ENCODE results near the gene KAZN.

The KAZN gene

DNA sequence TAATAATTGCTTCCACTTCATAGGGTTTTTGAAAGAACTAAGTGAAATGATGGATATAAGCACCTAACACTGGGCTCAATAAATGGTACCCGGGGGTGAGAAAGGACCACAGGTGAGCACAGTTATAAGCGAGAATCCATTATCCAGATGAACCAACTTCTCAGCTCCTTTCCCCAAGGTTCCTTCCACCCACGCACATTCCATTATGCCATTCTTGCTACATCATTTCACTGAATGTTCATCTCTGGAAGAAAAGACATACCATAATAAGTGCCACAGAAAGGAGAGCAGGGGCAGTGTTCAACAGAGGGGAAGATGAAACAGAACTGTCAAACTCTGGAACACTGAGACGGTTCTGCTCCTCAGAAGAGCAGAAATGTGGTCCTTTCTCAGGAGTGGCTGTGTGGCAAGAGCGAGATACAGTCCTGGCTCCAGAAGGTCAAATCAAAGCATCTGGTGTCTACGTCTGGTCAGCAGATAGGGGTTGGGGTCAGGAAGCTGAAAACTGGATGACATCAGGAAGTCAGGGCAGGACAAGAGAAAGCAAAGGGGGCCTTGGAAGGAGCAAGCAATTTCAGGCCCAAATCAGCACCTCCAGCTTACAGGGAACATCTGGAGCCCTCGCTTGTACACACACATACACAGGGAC, 299.6 kb downstream of the KAZN start:
- in situ Hi-C loops (cut with MboI; ENCODE audit: low sequenced_read_pairs), result no loop called here

DNA sequence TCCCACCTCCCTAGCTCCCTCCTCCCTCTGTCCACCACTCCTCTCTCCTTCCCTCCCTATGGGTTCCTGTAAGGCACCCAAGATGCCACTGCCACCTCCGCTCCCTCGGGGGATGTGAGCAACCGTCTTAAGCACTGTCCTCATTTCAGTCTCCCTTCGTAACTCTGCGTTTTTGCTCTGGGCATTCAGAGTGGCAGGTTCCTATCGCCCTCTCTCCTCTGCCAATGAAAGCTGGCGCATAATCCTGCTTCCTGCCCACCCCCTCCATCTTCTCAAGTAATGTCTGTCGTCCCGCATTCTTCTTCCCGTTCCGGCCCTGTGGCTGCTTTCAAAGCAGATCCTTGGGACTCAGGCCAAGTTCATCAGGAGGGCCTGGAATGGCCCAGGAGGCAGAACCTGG, 301.2 kb downstream of the KAZN start:
- in situ Hi-C loops (cut with MboI; ENCODE audit: low sequenced_read_pairs), result no loop called here

DNA sequence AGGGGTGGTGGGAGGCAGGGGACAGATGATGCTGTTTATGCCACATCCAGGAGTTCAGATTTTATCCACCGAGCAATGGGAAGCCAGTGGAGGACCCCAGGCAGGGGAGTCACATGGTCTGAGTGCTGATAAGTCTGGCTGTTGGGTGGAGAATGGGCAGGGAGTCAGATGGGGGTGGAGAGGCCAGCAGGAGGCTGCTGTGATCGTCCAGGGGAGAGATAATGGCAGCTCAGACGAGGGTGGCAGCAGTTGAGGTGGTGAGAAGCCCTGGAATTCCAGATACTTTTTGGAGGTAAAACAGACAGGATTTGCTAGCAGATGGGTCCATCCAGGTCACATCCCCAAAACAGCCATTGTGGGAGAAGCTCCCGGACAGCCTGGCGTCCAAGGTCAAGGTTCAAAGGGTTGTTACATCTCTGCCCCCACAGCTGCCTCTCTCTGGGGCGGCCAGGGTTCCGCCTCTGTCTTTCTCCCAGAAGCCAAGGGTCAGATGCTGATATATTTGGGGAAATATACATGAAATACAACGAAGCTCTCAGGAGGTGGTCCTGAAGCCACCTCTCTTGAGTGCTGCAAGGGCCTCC, 303.0 kb downstream of the KAZN start:
- in situ Hi-C loops (cut with MboI; ENCODE audit: low sequenced_read_pairs), result no loop called here

DNA sequence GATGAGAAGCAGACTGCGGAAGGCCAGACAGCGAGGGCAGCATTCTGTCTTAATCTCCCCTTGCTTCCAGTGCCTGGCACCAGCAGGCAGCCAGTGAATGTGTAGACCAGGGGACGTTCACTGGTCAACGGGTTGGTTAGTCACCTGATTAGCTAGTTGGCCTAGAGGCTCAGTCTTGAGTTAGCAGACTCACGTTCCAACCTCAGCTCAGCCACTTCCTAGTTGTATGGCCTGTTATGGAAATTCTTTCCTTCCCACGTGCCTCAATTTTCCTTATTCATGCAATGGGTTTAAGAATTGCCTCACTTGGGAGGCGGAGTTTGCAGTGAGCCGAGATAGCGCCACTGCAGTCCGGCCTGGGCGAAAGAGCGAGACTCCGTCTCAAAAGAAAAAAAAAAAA, 305.4 kb downstream of the KAZN start:
- in situ Hi-C loops (cut with MboI; ENCODE audit: low sequenced_read_pairs), result no loop called here

DNA sequence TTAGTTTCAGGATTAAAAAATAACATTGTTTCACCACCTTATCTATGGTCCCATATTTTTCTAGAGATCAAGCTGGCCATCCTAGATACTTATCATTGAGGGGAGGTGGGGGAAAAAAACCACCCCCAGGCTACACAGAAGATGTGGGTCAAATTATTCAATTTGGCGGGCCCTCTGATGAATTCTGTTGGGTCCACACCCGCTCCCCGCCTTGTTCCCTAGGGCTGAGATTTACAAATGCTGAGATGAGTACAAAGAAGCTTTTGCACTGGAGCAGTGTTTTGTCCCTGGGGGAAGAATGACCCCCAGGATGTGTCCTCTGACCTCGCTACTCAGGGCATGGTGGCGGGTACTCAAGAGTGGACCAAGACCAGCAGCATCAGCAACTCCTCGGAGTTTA, 308.2 kb downstream of the KAZN start:
- in situ Hi-C loops (cut with MboI; ENCODE audit: low sequenced_read_pairs), result no loop called here

DNA sequence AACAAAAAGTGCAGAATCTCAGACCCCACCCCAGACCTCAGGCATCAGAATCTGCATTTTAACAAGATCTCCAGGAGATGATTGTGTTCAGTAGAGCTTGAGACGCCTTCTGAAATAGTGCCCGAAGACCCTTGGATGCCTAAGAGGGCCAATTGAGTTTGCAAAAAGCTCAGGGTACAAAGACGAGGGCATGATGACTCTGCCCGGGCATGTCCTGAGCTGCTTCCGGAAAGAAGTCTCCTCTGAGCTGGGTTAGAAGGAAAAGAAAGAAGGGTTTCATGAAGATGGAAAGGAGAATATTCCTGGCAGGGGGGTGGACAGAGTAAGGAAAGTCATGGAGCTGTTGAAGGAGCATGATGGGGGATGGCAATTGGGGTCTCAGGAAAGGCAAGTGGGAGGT, 308.9 kb downstream of the KAZN start:
- in situ Hi-C loops (cut with MboI; ENCODE audit: low sequenced_read_pairs), result no loop called here

DNA sequence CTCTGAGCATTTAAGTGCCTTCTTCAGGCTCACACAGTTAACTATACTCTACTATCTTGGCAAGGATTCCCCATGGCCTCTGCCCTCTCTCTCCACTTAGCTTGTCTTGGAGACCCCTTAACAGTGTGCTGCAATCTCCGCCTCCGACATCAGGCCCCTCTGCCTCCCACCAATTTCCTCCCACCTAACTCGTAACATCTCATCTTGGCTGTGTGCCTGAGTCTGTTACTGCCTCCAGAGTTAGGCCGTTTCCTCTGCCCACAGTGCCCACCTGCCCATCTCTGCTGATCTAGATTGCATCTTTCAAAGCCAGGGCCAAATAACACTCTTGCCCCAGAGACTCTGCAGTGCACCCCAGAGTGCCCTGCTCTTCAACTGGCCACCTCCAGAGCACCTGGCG, 310.8 kb downstream of the KAZN start:
- in situ Hi-C loops (cut with MboI; ENCODE audit: low sequenced_read_pairs), result no loop called here

DNA sequence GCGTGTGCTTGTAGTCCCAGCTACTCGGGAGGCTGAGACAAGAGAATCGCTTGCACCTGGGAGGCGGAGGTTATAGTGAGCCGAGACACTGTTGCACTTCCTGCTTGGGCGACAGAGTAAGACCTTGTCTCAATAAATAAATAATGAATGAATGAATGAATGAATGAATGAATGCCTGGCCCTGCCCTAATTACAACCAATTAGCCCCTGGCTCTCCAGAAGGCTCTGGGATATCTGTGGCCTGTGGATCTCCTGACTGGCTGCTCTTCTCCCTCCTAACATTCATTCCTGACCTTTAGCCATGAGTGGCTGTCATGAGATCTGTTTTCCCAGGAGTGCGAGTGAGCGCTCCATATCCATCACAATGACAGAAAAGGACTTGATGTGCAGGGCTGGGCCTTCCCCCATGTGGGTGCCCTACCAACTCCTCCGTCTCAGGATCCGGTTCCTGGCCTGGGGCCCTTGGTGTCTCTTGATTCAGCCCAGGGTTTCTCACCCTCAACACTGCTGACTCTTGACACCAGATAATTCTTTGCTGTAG, 311.5 kb downstream of the KAZN start:
- in situ Hi-C loops (cut with MboI; ENCODE audit: low sequenced_read_pairs), result no loop called here

DNA sequence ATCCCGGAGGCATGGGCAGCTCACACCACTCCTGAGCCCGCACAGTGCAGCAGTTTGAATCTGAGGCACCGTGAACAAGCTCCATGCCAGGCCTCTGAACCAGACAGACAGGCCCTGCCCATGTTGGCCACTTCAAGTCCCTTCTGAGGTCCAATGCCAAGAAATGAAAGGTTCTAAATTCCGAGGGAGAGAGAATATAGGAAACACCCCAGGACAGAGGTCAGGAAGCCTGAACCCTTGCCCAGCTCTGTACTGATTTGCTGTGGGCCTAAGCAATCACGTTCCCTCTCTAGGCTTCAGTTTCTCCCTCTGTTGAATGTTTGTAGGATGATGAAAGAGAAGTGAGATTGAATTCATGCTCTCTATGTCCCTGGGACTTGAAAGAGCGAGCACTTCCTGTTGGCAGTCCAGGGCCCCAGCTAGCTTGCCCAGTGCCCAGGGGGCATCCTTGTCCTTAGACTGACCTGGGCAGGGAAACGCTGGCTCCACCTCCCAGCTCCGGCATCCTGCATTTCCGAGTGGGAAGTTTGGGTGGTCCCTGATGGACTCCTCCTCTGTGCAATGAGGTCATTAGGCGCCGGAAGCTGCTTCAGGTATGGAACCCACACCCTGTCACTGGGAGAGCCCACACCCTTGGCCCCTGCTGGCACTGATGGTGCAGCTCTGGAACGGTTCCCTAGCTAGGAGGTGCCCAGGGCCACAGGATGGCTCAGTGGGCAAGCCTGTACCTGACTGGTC, 312.7 kb downstream of the KAZN start:
- in situ Hi-C loops (cut with MboI; ENCODE audit: low sequenced_read_pairs), result no loop called here

DNA sequence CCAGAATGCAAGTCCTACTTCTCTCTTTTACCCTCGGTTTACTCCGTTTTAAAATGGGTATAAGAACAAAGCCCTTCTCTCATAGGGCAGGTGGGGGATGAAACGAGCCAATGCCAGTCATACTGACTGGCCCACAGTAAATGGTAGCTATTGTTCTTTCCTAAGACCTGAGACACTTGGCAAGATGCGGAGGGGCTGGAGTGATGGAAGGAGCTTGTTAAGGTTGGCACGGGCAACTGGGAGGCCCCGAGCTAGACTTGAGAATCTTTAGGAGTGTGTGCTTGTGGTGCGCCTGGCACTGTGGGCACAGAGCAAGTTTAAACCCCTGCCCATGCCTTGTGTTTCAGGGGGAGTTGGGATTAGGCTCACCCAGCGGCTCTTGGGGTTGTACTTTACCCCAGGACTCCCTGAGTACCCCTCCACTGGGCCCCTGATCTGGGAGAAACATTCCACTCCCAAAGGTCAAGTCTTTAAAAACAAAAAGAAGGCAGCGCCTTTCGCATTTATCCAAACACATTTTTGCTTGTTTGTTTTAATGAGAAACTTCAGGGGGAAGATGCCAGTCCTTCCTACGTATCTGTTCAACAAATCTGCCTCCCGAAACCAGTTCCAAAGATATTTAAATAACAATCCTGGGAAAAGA, 314.5 kb downstream of the KAZN start:
- in situ Hi-C loops (cut with MboI; ENCODE audit: low sequenced_read_pairs), result no loop called here

DNA sequence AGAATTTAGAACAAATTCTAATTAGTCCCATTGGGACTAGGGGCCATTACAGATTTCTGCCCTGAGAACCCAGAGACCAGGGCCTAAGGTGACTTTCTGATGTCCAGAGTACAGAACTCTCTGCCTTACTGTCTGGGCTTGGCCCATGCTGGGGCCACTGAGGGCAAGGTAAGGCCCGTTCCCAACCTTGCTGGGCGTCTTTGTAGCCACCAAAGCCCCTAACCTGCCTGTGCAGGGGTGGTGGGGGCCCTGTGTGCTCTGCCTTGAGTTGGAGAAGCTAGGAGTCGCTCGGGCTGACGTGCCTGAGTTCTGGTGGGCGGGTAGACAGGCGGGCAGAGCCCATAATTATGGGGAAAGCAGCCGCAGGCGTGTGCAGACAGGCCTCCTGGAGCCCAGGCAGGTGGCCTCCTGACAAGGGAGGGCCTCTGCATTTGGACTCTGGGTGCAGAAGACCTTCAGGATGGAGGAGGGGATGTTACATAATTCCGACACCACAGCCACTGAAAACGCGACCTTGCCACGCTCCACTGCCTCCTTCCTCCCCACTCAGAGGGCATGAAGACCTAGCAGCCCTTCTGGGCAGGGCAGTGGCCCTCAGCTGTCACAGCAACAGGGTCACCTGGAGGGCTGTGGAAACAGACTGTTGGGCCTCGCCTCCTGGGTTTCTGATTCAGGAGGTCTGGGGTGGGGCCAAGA, 315.1 kb downstream of the KAZN start:
- in situ Hi-C loops (cut with MboI; ENCODE audit: low sequenced_read_pairs), result no loop called here

DNA sequence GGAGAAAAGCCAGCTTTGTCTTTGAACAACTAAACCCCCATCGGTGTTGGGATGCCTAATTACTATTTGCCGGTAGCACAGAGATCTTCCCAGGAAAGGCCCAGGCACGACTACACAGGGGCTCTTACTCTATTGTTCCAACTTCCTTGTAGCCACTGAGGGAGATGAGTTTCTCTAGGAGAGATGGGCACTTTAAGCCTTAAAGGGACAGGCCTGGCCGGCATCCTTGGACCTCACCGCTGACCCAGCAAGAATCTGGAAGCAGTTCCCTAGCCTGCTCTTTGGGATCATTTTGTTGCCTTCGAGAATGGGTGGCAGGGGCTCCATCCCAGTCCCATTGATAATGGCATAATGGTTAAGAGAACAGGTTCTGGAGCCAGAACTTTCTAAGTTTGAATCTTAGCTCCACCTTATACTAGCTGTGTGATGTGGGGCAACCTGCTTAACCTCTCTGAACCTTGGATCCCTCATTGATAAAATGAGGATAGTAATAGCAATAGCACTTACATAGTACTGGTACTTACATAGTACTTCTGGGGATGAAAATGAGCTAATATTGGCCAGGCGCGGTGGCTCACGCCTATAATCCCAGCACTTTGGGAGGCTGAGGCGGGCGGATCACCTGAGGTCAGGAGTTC, 316.0 kb downstream of the KAZN start:
- in situ Hi-C loops (cut with MboI; ENCODE audit: low sequenced_read_pairs), result no loop called here

DNA sequence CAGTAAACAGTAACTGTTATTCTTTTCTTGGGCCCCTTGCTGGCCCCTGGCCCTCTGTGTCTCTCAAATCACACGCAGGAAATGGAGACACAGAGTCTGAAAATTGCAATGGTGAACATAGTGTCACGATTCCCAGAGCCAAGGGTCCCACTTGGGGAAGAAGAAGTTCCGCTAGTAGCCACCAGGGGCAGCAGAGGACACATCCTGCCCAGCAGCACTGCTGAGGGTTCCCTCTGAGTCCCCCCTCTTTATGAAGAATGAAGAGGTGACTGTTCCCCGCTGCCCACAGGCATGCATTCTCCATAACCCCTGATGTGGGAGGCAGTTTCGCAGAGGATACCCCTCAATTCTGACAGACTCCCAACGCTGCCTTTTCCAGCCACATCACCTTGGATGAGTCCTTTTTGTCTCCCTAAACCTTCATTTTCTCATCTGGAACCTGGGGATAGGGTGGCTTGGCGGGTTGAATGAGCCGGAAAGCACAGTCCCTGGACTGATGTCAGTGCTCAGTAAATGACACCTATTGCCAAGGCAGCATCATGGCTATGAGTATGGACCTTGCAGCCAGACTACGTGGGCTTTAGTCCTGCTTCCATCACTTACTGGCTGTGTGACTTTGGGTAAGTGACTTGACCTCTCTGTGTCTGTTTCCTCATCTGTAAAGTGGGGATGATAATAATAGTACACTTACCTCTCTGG, 317.0 kb downstream of the KAZN start:
- in situ Hi-C loops (cut with MboI; ENCODE audit: low sequenced_read_pairs), result no loop called here

DNA sequence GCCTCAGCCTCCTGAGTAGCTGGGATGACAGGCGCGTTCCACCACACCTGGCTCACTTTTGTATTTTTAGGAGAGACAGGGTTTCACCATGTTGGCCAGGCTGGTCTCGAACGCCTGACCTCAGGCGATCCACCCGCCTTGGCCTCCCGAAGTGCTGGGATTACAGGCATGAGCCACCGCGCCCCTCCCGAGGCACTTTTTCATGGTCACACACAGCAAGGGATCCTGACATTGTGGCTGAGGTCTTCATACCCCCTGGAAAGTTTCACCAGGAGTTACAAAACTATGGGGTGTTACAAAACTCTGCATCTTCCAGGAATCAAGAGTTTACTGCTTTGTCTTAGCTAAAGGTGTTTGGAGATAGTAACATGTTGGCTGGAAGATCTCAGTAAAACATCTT, 320.8 kb downstream of the KAZN start:
- in situ Hi-C loops (cut with MboI; ENCODE audit: low sequenced_read_pairs), result no loop called here

DNA sequence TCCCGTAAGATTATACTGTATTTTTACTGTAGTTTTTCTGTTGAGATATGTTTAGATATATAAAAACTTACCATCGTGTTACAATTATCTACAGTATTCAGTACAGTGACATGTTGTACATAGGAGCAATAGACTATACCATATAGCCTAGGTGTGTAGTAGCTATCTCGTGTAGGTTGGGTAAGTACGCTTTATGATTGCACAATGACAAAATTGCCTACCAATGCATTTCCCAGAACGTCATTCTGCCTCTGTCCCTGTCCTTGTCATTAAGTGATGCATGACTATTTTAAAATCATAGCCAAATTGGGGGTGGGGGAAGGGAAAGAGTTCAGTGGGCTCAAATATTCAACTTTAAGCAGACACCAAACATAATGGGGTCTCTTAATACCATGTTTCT, 321.3 kb downstream of the KAZN start:
- in situ Hi-C loops (cut with MboI; ENCODE audit: low sequenced_read_pairs), result no loop called here

DNA sequence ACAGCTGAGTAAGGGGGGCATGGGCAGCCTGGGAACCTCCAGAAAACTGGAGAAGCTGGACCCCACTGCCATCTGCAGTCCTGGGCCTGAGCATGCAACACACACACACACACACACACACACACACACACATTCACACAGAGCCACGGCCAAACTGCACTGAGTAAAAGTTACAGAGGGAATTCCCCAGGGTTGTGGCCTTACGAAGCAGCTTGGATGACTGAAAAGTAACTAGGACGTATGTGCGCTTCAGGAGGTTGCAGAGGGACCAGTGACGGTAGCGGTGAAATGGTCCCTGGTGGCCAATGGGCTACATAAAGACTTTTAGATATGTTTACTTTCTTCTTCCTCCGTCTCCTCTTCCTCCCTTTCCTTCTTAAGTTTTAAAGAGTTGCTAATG, 322.6 kb downstream of the KAZN start:
- in situ Hi-C loops (cut with MboI; ENCODE audit: low sequenced_read_pairs), result no loop called here

DNA sequence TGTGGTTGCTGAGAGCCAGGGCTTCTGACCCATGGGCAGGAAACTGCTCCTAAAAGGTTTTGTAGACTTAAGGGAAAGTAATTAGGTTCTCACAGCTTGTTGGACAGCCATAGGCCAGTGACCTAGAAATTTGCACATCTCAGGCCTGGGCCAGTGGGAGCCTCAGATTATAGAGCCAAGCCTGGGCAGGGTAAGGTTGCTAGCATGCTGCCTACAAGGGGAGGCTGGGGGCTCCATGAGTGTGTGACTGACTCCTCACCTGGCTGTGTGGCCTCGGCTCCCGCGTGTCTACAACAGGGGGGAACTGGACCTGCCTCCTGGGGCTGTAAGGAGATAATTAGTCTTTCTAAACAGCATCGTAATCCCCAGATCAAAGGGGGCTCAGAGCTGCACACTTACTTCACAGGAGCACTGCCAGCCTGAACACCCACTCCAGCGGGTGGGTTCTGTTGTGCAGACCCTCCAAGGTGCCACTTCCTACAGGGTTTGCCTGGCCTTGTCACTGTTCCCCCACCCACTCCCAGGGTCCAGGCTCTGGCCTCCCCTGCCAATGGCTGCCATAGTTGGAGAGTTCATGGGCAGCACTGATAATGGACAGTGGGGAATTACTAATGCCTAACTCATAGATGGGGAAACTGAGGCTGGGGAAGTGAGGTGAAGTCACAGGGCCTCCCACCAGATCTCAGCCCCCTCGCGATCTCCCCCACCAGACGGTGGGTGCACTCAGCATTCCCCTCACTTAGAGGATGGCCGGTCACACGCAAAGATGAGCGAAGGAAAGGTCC, 324.6 kb downstream of the KAZN start:
- in situ Hi-C loops (cut with MboI; ENCODE audit: low sequenced_read_pairs), result no loop called here

DNA sequence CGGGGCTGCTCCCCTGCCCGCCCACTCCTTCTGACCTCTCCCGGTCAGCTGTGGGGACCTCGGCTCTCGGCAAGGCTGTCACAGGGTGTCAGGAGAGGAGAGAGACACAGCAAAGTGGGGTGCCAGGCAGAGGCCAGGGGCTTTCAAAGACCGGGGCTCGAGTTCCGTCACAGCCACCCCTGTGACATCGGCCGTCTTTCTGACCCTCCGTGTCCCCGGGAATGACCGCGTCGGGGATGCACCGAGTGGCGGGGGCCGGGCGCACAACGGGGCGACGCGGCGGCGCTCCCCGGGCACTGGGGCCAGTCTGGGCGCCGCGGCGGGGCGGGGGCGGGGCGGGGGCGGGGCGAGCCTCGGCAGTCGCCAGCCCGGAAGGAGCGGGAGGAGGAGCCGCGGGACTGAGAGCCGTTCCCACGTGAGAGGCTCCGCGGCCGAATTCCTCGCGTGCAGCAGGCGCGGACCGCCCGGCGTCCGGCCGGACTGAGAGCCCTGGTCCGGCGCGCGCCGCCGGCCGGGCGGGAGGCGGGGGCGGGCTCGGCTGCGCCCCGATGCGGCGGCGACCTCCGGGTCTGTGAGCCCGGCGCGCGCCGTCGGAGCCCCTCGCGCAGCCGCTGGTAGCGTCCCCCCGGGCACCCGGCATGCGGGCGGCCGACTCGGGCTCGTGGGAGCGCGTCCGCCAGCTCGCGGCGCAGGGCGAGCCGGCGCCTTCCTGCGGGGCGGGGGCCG, 325.4 kb downstream of the KAZN start:
- in situ Hi-C loops (cut with MboI; ENCODE audit: low sequenced_read_pairs), result no loop called here

Data from HL-60/S4 (cell line).